ENCODE data around the gene PIGR. TPM values are rescaled to one million over a fixed set of nuclear protein-coding genes. Genes with fewer than 3 reads are reported as not detected.

PIGR gene
- total RNA-seq, 1 donor from 2014 or later: 0.06 TPM

GRCh38 chr1:206886831-206887230 lies 59.4 kb downstream of the PIGR start:
- no peak overlapping the region for H3K4me3 ChIP-seq (ENCODE audit: low read depth, low read length)
- TF ChIP-seq CTCF (conservative IDR thresholded peaks at IDR 0.05; ENCODE audit: low read depth, low read length): no peak
- DNase-seq (ENCODE audit: low read depth): no peak

- no peak overlapping the region for H3K4me3 ChIP-seq (ENCODE audit: low read depth, low read length)
- no peak for TF ChIP-seq CTCF (conservative IDR thresholded peaks at IDR 0.05; ENCODE audit: low read depth, low read length)
- DNase-seq (ENCODE audit: low read depth): no peak
Measured at GRCh38 chr1:206885341-206886060, 60.8 kb downstream of the PIGR start.

GRCh38 chr1:206883876-206884275 lies 62.4 kb downstream of the PIGR start:
- H3K4me3 ChIP-seq (ENCODE audit: low read depth, low read length): no peak overlapping the region
- no peak for TF ChIP-seq CTCF (conservative IDR thresholded peaks at IDR 0.05; ENCODE audit: low read depth, low read length)

GRCh38 chr1:206883160-206883559 lies 63.1 kb downstream of the PIGR start:
- DNase-seq (ENCODE audit: low read depth): no peak
- TF ChIP-seq CTCF (conservative IDR thresholded peaks at IDR 0.05; ENCODE audit: low read depth, low read length): no peak
- no peak overlapping the region for H3K4me3 ChIP-seq (ENCODE audit: low read depth, low read length)

More at GRCh38 chr1:206883876-206884275, 62.4 kb downstream of the PIGR start:
- DNase-seq (ENCODE audit: low read depth): no peak

- no peak for DNase-seq (ENCODE audit: low read depth)
- H3K4me3 ChIP-seq (ENCODE audit: low read depth, low read length): no peak overlapping the region
- peak; percentile 25 for TF ChIP-seq CTCF (conservative IDR thresholded peaks at IDR 0.05; ENCODE audit: low read depth, low read length)
Measured at GRCh38 chr1:206882555-206882954, 63.7 kb downstream of the PIGR start.

GRCh38 chr1:206880314-206880713 lies 66.0 kb downstream of the PIGR start:
- TF ChIP-seq CTCF (conservative IDR thresholded peaks at IDR 0.05; ENCODE audit: low read depth, low read length): no peak
- no peak for DNase-seq (ENCODE audit: low read depth)
- no peak overlapping the region for H3K4me3 ChIP-seq (ENCODE audit: low read depth, low read length)

Other genes starting within 250 kb of the PIGR start
- not detected in 2 replicates for gene IL19, start 175.7 kb downstream of the PIGR start, total RNA-seq
- not detected in 2 replicates for gene IL10, start 174.0 kb downstream of the PIGR start, total RNA-seq
- gene IL20, start 80.8 kb downstream of the PIGR start, total RNA-seq: not detected in 2 replicates
- 1.1 TPM in 1 of 2 replicates, not detected in the other for gene IL24, start 49.0 kb downstream of the PIGR start, total RNA-seq
- gene FCMR, start 24.5 kb downstream of the PIGR start, total RNA-seq: 0.65 TPM in 1 of 2 replicates, not detected in the other
- 0.29 TPM in 1 of 2 replicates, not detected in the other for gene FCAMR, start 24.0 kb upstream of the PIGR start, total RNA-seq
- 21.6 and 22.5 TPM in 2 replicates for gene C1orf116, start 86.3 kb upstream of the PIGR start, total RNA-seq
- 6.7 TPM in 2 replicates for gene YOD1, start 104.7 kb upstream of the PIGR start, total RNA-seq
- 3.8 and 5.1 TPM in 2 replicates for gene PFKFB2, start 106.8 kb upstream of the PIGR start, total RNA-seq
- not detected in 2 replicates for gene C4BPB, start 142.4 kb upstream of the PIGR start, total RNA-seq
- gene C4BPA, start 157.8 kb upstream of the PIGR start, total RNA-seq: not detected in 2 replicates